Fibroblast of lung (primary cell): ENCODE data around the gene MB21D2.

Source experiments
- CTCF ChIP-seq, 2 donors: IDR thresholded peaks in 1 of 2; conservative IDR thresholded peaks in 1 of 2; 1 replicate in 1 of 2; 2 replicates in 1 of 2; pipeline ENCODE4 v1.5.1; 2011 to 2012; ENCODE audit warnings: low read length in 2 of 2, control low read depth in 1 of 2, inconsistent platforms in 1 of 2, low read depth in 1 of 2, mild to moderate bottlenecking in 1 of 2
- EZH2 ChIP-seq: IDR thresholded peaks from 2 replicates; pipeline ENCODE4 v1.5.1; 2012; ENCODE audit warnings: low read length, control low read depth, mild to moderate bottlenecking; ENCODE audit errors: missing control alignments

- TF ChIP-seq CTCF (conservative IDR thresholded peaks at IDR 0.05 in 1 of 2, IDR thresholded peaks at IDR 0.05 in 1 of 2; ENCODE audit: low read depth in 1 of 2, low read length in 2 of 2) (peak; percentile 58 to 60), EZH2 (no peak)
Measured at GRCh38 chr3:192816351-192816750, 101.3 kb downstream of the MB21D2 start.
